Measurements from ENCODE around the gene ARGLU1. TPM values are rescaled to one million over a fixed set of nuclear protein-coding genes. Genes with fewer than 3 reads are reported as not detected.

Gene ARGLU1
- polyA plus RNA-seq, 3 donors = 348 to 418 (median 370) TPM

GRCh38 chr13:106505732-106506131 lies 62.2 kb downstream of the ARGLU1 start:
- DNase-seq = no peak

DNA sequence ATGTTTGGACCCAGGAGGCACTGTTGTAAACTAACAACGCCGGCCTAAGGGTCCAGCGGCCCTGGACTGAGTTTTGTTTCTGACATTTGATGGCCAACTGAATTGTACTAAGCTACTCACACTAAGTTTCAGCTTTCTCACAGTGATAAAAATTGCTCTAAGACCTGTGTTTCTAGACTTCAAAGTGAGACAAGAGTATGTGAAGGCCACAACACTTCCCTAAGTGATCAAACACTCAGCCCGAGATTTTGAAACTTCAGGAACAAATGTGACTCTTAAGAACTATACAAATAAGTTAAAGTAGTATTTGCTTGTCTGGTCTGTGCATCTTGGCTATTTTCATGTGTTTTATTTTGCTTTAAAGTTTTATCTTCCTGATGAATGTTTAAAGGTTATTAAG lies 62.6 kb downstream of the ARGLU1 start:
- DNase-seq = no peak

DNA sequence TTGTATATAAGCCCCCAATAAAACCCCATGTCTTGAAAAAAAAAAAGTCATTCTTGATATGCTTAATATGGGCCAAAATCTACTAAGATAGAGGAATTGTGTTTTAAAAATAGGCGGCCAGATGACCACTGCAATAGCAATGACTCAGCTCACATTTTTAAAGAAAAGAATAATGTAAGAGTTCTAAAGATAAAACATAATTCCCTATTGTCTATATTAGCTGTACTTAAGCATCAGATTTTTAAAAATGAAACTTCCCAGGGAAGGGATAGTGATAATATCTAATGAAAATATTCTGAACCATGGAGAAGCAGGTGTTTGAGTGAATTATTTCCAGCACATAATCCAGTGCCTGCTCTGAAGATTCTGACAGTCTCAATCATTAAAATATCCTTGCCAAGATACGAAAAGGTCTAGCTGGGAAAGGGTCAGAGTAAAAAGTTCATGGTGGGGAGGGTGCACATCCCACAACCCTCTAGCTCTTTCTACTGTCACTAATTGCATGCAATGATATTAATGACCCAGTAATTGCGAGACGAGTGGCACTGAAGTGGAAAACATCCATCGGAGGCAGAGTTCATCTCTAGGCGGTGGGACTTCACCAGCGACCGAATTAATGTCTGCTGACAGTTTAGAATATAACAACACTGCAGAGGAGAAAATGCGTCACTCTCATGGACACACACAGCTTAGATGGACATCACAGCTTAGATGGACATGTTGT lies 64.0 kb downstream of the ARGLU1 start:
- DNase-seq = no peak

DNA sequence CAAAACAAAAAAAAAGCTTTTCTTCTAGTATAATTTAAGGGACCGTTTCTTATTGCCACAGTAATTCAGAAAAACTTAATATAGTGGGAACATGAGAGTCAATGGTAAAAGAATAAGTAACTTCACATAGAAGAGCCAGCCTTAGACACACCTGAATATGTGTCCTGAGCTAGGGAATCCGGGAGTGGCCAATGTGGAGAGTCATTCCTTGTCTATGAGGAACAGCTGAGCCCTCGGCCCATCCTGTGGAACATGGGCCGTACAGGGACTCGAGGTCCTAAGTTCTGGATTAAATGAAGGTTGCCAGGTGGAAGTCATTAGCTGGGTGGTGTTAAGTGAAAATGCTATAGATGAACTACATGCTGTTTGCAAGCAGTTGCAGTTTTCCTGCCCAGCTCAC lies 64.7 kb downstream of the ARGLU1 start:
- no peak for DNase-seq

DNA sequence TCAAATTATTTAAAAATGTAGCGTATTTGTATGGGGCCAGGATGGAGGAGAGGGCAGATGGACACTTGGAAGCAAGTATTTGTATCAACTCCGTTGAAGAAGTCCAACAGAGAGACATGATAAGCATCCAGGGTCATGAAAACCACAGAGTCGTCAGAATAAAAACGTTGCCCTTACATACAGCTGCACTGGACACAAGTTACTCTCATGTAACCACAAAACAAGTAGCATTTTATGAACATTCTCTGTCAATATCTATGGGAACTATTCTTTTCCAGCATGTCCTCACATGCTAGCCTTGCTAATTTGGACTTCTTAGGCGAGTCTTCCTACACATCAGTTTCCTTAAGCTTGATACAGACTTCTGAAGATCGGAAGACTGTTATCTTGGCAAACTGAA lies 67.5 kb downstream of the ARGLU1 start:
- no peak for DNase-seq

GRCh38 chr13:106499896-106500295 lies 68.0 kb downstream of the ARGLU1 start:
- no peak for DNase-seq

DNA sequence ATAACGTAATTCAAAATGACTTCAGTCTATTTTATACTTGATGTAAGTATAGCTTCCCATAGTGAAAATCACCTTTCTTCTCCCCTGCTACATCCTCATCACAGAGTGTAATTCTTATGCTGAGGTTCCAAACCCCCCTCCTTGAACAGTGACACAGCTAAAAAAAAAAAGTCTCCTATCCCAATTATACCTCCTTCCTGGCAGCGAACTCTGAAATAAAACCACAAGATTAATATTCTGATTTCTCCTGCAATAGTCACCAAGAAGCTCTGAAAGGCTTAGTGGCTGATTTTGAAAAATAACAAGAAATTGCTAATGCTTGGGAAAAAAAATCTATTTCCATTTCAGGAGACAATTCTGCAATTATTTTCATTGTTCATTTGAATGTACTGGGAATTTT lies 68.8 kb downstream of the ARGLU1 start:
- no peak for DNase-seq

- no peak for DNase-seq
These were observed 69.4 kb downstream of the ARGLU1 start for GRCh38 chr13:106498571-106498970.

DNA sequence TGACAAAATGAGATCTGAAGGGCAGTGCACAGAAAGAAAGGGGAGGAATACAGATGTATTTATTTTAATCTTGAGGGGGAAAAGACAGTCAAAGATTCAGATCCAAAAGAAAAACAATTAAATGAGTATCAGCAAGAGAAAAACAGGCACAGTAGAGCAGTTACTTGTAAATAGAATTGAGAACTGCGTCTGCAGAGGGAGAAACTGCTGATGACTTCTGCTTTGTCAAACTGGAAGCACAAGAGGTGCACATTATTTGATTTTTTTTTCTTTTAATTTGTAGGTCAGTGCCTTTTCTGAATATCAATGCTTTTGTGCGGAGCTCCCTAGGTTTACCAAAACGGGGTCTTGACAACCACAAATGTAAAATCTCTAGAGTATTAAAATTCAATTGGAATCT lies 69.8 kb downstream of the ARGLU1 start:
- no peak for DNase-seq

GRCh38 chr13:106497079-106497478 lies 70.9 kb downstream of the ARGLU1 start:
- DNase-seq = no peak

GRCh38 chr13:106496072-106496997 lies 71.6 kb downstream of the ARGLU1 start:
- no peak for DNase-seq

DNA sequence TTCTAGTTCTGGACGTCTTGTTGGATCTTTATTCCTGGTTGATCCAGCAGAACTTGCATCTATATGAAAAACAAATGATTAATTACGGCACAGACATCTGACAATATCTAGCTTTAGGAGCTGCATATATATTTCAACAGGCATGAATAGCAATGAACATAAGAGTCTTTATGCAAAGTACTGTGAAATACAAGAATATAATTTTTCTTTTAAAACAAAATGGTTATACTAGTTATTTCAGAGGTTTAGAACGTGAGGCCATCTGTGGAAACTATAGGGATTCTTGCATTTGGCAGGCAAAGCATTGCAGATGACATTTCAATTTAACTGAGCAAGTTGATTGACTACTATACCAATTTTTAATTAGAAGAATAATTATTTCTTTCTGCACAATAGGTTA lies 73.0 kb downstream of the ARGLU1 start:
- DNase-seq = no peak

DNA sequence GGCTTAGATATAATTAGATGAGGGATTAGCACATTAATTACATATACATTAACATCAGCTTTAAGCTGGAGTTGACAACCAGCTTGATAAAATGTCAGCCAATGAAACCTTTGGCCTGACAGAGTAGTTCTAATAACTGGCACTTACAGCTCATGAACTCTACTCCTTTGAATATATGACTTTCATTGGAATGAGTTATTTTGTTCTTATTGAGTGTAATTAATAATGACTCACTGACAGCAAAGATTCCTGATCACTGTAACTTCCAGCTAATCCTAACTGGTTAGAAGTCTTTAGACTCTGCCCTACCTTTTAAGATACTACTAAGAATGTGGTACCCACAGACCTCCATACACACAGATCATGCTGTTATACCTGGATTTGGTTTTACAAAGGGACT lies 73.4 kb downstream of the ARGLU1 start:
- DNase-seq = no peak

- no peak for DNase-seq
These were observed 74.3 kb downstream of the ARGLU1 start for GRCh38 chr13:106493533-106494220.

GRCh38 chr13:106492588-106493475 lies 75.1 kb downstream of the ARGLU1 start:
- no peak for DNase-seq

- no peak for DNase-seq
These were observed 75.9 kb downstream of the ARGLU1 start for GRCh38 chr13:106491928-106492587.

Other genes starting within 250 kb of the ARGLU1 start
- 100 to 1,000 TPM; 126 to 134 (median 127) TPM for gene EFNB2, start 32.5 kb downstream of the ARGLU1 start, polyA plus RNA-seq (ENCODE audit: insufficient read length in 3 of 3)

All from renal pelvis (tissue), 4 donors.